ENCODE results near the gene SLC15A4.
A peak's percentile ranks its signal among the peaks of the same experiment; 100 is the strongest.
"Not testable (repeated sequence)": the region's sequence is repeated elsewhere in the genome, so short reads cannot be mapped to it uniquely, and the experiment has no call there.

Gene SLC15A4

GRCh38 chr12:128814411-128815261, 9.1 kb downstream of the SLC15A4 start:
- no peak overlapping the region for H3K4me3 ChIP-seq (ENCODE audit: low read length in 2 of 2)
- no peaks in the 10 kb centered on the region for H3K27me3 ChIP-seq (ENCODE audit: control insufficient read depth in 2 of 2, insufficient read depth in 2 of 2, low read length in 2 of 2)
- peaks cover 7 to 9% of the 10 kb centered on the region in 2 donors for H3K36me3 ChIP-seq (ENCODE audit: control insufficient read depth in 2 of 2, insufficient read depth in 2 of 2, low read length in 2 of 2)
- no peaks in the 10 kb centered on the region for H3K9me3 ChIP-seq (ENCODE audit: control insufficient read depth in 2 of 2, low read length in 2 of 2)
- H3K9ac ChIP-seq (ENCODE audit: low read depth in 1 of 2, low read length in 2 of 2): no peak overlapping the region
- H3K27ac ChIP-seq (ENCODE audit: low read depth in 2 of 2, low read length in 2 of 2): no peak overlapping the region
- H3K4me1 ChIP-seq (ENCODE audit: control insufficient read depth in 2 of 2, insufficient read depth in 2 of 2, low read length in 2 of 2): no peaks in the 10 kb centered on the region

GRCh38 chr12:128813883-128814282, 9.9 kb downstream of the SLC15A4 start:
- Histone ChIP-seq H3K27ac (ENCODE audit: low read depth in 2 of 2, low read length in 2 of 2) (no peak overlapping the region), H3K9ac (ENCODE audit: low read depth in 1 of 2, low read length in 2 of 2) (no peak overlapping the region), H3K27me3 (ENCODE audit: control insufficient read depth in 2 of 2, insufficient read depth in 2 of 2, low read length in 2 of 2) (no peaks in the 10 kb centered on the region), H3K4me1 (ENCODE audit: control insufficient read depth in 2 of 2, insufficient read depth in 2 of 2, low read length in 2 of 2) (no peaks in the 10 kb centered on the region), H3K4me3 (ENCODE audit: low read length in 2 of 2) (no peak overlapping the region), H3K9me3 (ENCODE audit: control insufficient read depth in 2 of 2, low read length in 2 of 2) (no peaks in the 10 kb centered on the region), H3K36me3 (ENCODE audit: control insufficient read depth in 2 of 2, insufficient read depth in 2 of 2, low read length in 2 of 2) (peaks cover 8 to 11% of the 10 kb centered on the region in 2 donors)

GRCh38 chr12:128813392-128813791, 10.4 kb downstream of the SLC15A4 start:
- Histone ChIP-seq H3K4me1 (ENCODE audit: control insufficient read depth in 2 of 2, insufficient read depth in 2 of 2, low read length in 2 of 2) (no peaks in the 10 kb centered on the region), H3K9ac (ENCODE audit: low read depth in 1 of 2, low read length in 2 of 2) (no peak overlapping the region), H3K27ac (ENCODE audit: low read depth in 2 of 2, low read length in 2 of 2) (no peak overlapping the region), H3K27me3 (ENCODE audit: control insufficient read depth in 2 of 2, insufficient read depth in 2 of 2, low read length in 2 of 2) (no peaks in the 10 kb centered on the region), H3K4me3 (ENCODE audit: low read length in 2 of 2) (no peak overlapping the region), H3K9me3 (ENCODE audit: control insufficient read depth in 2 of 2, low read length in 2 of 2) (no peaks in the 10 kb centered on the region), H3K36me3 (ENCODE audit: control insufficient read depth in 2 of 2, insufficient read depth in 2 of 2, low read length in 2 of 2) (peaks cover 12 to 16% of the 10 kb centered on the region in 2 donors)

GRCh38 chr12:128811806-128812205, 12.0 kb downstream of the SLC15A4 start:
- peaks cover 21 to 24% of the 10 kb centered on the region in 2 donors for H3K36me3 ChIP-seq (ENCODE audit: control insufficient read depth in 2 of 2, insufficient read depth in 2 of 2, low read length in 2 of 2)
- H3K27ac ChIP-seq (ENCODE audit: low read depth in 2 of 2, low read length in 2 of 2): no peak overlapping the region
- no peaks in the 10 kb centered on the region for H3K9me3 ChIP-seq (ENCODE audit: control insufficient read depth in 2 of 2, low read length in 2 of 2)
- H3K9ac ChIP-seq (ENCODE audit: low read depth in 1 of 2, low read length in 2 of 2): no peak overlapping the region
- no peaks in the 10 kb centered on the region for H3K27me3 ChIP-seq (ENCODE audit: control insufficient read depth in 2 of 2, insufficient read depth in 2 of 2, low read length in 2 of 2)
- H3K4me1 ChIP-seq (ENCODE audit: control insufficient read depth in 2 of 2, insufficient read depth in 2 of 2, low read length in 2 of 2): no peaks in the 10 kb centered on the region
- no peak overlapping the region for H3K4me3 ChIP-seq (ENCODE audit: low read length in 2 of 2)

GRCh38 chr12:128810182-128811127, 13.3 kb downstream of the SLC15A4 start:
- Histone ChIP-seq H3K9ac (ENCODE audit: low read depth in 1 of 2, low read length in 2 of 2) (no peak overlapping the region), H3K4me3 (ENCODE audit: low read length in 2 of 2) (no peak overlapping the region), H3K27me3 (ENCODE audit: control insufficient read depth in 2 of 2, insufficient read depth in 2 of 2, low read length in 2 of 2) (no peaks in the 10 kb centered on the region), H3K36me3 (ENCODE audit: control insufficient read depth in 2 of 2, insufficient read depth in 2 of 2, low read length in 2 of 2) (peaks cover 21 to 27% of the 10 kb centered on the region in 2 donors), H3K27ac (ENCODE audit: low read depth in 2 of 2, low read length in 2 of 2) (peak overlapping the region; percentile 25 to 28), H3K4me1 (ENCODE audit: control insufficient read depth in 2 of 2, insufficient read depth in 2 of 2, low read length in 2 of 2) (no peaks in the 10 kb centered on the region), H3K9me3 (ENCODE audit: control insufficient read depth in 2 of 2, low read length in 2 of 2) (no peaks in the 10 kb centered on the region)

GRCh38 chr12:128808651-128809050, 15.1 kb downstream of the SLC15A4 start:
- Histone ChIP-seq H3K9ac (ENCODE audit: low read depth in 1 of 2, low read length in 2 of 2) (no peak overlapping the region), H3K27me3 (ENCODE audit: control insufficient read depth in 2 of 2, insufficient read depth in 2 of 2, low read length in 2 of 2) (no peaks in the 10 kb centered on the region), H3K9me3 (ENCODE audit: control insufficient read depth in 2 of 2, low read length in 2 of 2) (no peaks in the 10 kb centered on the region), H3K27ac (ENCODE audit: low read depth in 2 of 2, low read length in 2 of 2) (no peak overlapping the region), H3K36me3 (ENCODE audit: control insufficient read depth in 2 of 2, insufficient read depth in 2 of 2, low read length in 2 of 2) (peaks cover 24 to 32% of the 10 kb centered on the region in 2 donors), H3K4me3 (ENCODE audit: low read length in 2 of 2) (no peak overlapping the region), H3K4me1 (ENCODE audit: control insufficient read depth in 2 of 2, insufficient read depth in 2 of 2, low read length in 2 of 2) (no peaks in the 10 kb centered on the region)

GRCh38 chr12:128807161-128807724, 16.5 kb downstream of the SLC15A4 start:
- Histone ChIP-seq H3K4me1 (ENCODE audit: control insufficient read depth in 2 of 2, insufficient read depth in 2 of 2, low read length in 2 of 2) (no peaks in the 10 kb centered on the region), H3K27ac (ENCODE audit: low read depth in 2 of 2, low read length in 2 of 2) (no peak overlapping the region), H3K36me3 (ENCODE audit: control insufficient read depth in 2 of 2, insufficient read depth in 2 of 2, low read length in 2 of 2) (peaks cover 23 to 31% of the 10 kb centered on the region in 2 donors), H3K9me3 (ENCODE audit: control insufficient read depth in 2 of 2, low read length in 2 of 2) (no peaks in the 10 kb centered on the region), H3K4me3 (ENCODE audit: low read length in 2 of 2) (peak overlapping the region in 1 of 2 donors; percentile 37), H3K27me3 (ENCODE audit: control insufficient read depth in 2 of 2, insufficient read depth in 2 of 2, low read length in 2 of 2) (no peaks in the 10 kb centered on the region), H3K9ac (ENCODE audit: low read depth in 1 of 2, low read length in 2 of 2) (no peak overlapping the region)

GRCh38 chr12:128806573-128806972, 17.2 kb downstream of the SLC15A4 start:
- Histone ChIP-seq H3K36me3 (ENCODE audit: control insufficient read depth in 2 of 2, insufficient read depth in 2 of 2, low read length in 2 of 2) (peaks cover 26 to 31% of the 10 kb centered on the region in 2 donors), H3K27me3 (ENCODE audit: control insufficient read depth in 2 of 2, insufficient read depth in 2 of 2, low read length in 2 of 2) (no peaks in the 10 kb centered on the region), H3K4me1 (ENCODE audit: control insufficient read depth in 2 of 2, insufficient read depth in 2 of 2, low read length in 2 of 2) (no peaks in the 10 kb centered on the region), H3K9me3 (ENCODE audit: control insufficient read depth in 2 of 2, low read length in 2 of 2) (no peaks in the 10 kb centered on the region), H3K27ac (ENCODE audit: low read depth in 2 of 2, low read length in 2 of 2) (no peak overlapping the region), H3K9ac (ENCODE audit: low read depth in 1 of 2, low read length in 2 of 2) (no peak overlapping the region), H3K4me3 (ENCODE audit: low read length in 2 of 2) (no peak overlapping the region)

- H3K4me3 ChIP-seq (ENCODE audit: low read length in 2 of 2); H3K9me3 ChIP-seq (ENCODE audit: control insufficient read depth in 2 of 2, low read length in 2 of 2); H3K4me1 ChIP-seq (ENCODE audit: control insufficient read depth in 2 of 2, insufficient read depth in 2 of 2, low read length in 2 of 2); H3K27me3 ChIP-seq (ENCODE audit: control insufficient read depth in 2 of 2, insufficient read depth in 2 of 2, low read length in 2 of 2); H3K9ac ChIP-seq (ENCODE audit: low read depth in 1 of 2, low read length in 2 of 2); H3K27ac ChIP-seq (ENCODE audit: low read depth in 2 of 2, low read length in 2 of 2): not testable (repeated sequence)
- peaks cover 37 to 42% of the 10 kb centered on the region in 2 donors for H3K36me3 ChIP-seq (ENCODE audit: control insufficient read depth in 2 of 2, insufficient read depth in 2 of 2, low read length in 2 of 2)
These were observed 18.4 kb downstream of the SLC15A4 start for GRCh38 chr12:128805406-128805805.

GRCh38 chr12:128804762-128805161, 19.0 kb downstream of the SLC15A4 start:
- Histone ChIP-seq H3K4me1 (ENCODE audit: control insufficient read depth in 2 of 2, insufficient read depth in 2 of 2, low read length in 2 of 2) (no peaks in the 10 kb centered on the region), H3K27me3 (ENCODE audit: control insufficient read depth in 2 of 2, insufficient read depth in 2 of 2, low read length in 2 of 2) (no peaks in the 10 kb centered on the region), H3K36me3 (ENCODE audit: control insufficient read depth in 2 of 2, insufficient read depth in 2 of 2, low read length in 2 of 2) (peaks cover 41 to 47% of the 10 kb centered on the region in 2 donors), H3K27ac (ENCODE audit: low read depth in 2 of 2, low read length in 2 of 2) (no peak overlapping the region), H3K9ac (ENCODE audit: low read depth in 1 of 2, low read length in 2 of 2) (no peak overlapping the region), H3K9me3 (ENCODE audit: control insufficient read depth in 2 of 2, low read length in 2 of 2) (no peaks in the 10 kb centered on the region), H3K4me3 (ENCODE audit: low read length in 2 of 2) (no peak overlapping the region)
